NAMALWA (cell line): Measurements from ENCODE around the gene HIBADH.

ENCODE experiments used
- DNase-seq: peaks from one replicate; pipeline ENCODE4 v3.0.0-alpha.2; 2015; ENCODE audit warnings: low spot score

Gene HIBADH

DNA sequence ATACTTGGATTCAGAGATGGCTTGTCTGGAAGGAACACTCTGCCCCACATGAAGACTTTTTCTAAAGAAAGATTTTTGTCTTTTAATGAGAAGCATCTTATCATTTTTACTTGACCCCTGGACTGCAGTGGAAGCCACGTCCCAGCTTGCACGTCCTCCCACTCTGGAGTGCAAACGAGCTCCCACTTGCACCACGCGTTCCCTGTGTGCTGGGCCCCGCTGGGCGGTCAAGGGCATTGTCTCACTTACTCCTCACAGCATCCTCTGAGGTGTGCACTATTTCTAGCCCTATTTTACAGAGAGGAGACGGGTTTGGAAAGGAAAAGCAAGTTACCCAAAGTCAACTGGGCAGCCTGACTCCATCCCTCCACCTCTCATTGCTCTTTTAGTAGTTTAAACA, 175.2 kb downstream of the HIBADH start:
- no peak for DNase-seq

DNA sequence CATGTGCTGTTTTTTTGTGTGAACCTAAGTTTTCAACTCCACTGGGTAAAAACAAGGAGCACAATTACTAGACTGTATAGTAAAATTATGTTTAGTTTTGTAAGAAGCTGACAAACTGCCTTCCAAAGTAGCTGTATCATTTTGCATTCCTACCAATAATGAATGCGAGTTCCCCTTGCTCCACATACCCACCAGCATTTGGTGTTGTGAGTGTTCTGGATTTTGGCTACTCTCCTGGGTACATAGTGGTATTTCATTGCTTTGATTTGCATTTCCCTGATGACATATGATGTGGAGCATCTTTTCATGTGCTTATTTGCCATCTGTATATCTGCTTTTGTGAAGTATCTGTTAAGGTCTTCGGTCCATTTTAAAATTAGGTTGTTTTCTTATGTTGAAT, 178.2 kb downstream of the HIBADH start:
- no peak for DNase-seq

DNA sequence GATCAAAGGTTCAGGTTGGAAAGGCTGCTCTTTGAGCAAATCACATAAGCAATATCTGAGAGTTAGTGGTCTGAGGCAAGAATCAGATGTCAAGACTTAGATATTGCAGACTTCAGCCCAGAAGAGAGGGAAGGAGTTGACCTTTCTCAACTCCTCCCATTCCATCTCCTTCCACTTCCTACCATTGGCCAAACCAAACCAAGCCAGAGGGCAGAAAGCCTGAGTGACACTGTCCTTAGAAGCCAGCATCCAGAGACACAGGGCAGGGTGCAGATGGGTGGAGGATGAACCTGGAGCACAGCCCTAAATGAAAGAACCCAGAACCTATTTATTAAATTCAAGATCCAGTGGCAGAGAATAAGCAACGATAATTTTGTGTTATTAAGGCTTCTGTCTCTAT, 180.5 kb downstream of the HIBADH start:
- no peak for DNase-seq

DNA sequence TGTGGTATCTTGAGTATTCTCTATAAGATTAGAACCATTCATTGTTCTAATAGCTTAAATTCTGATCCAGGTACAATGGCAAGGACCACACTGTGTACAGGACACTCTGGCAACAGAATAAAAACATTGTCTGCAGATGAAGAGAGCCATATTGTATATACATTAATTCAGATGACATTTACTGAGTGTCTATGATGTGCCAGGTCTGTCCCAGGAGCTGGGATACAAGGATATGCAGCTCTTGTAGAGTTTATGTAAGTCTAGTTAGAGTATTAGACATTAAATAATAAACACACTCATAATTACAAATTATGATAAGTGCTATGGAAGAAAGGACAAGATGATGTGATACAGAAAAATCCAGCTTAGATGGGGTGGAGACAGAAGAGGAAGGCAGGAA, 184.1 kb downstream of the HIBADH start:
- DNase-seq: no peak

DNA sequence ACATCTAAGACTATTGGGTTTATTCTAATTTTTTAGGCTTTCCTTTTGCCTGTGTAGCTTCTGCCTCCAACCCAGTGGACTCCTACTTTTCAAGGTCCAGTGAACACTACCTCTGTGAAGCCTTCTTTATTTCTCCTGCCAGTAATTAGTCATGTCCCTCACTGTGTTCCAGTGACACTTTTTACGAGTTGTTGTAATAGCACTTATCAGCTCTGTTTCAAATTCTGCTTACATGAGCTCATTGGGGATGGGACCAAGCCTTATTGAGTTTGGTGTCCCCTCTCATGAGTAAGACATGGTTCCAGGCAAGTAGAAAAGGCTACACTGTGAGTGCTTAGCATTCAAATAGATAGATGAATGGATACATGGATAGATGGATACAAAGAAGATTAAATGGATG, 184.6 kb downstream of the HIBADH start:
- no peak for DNase-seq

DNA sequence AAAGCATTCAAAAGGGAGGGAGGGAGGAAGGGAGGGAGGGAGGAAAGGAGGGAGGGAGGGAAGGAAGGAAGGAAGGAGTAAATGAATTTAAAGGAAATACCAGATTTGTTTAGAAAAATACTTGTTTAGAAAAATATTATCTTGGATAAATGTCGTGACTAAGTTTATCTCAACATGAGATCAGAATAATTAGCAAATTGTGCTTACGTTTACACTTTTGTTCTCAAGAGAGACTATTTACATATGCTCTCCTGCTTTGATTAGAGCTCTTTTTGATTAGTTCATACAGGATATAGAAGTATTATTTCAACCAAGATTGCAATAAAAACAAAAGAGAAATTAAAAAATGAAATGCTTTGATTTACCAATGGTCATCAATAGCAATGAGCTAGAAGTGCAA, 186.2 kb downstream of the HIBADH start:
- no peak for DNase-seq
